ENCODE data around the gene ATP6V1E1.
"Not testable (repeated sequence)": the region's sequence is repeated elsewhere in the genome, so short reads cannot be mapped to it uniquely, and the experiment has no call there.

ATP6V1E1 gene

GRCh38 chr22:17641269-17641668 is 12.7 kb upstream of the ATP6V1E1 start:
- Histone ChIP-seq H3K9ac (ENCODE audit: insufficient read length, low read depth) (no peak overlapping the region), H3K9me3 (ENCODE audit: insufficient read depth, low read length) (no peaks in the 10 kb centered on the region), H3K4me1 (ENCODE audit: insufficient read depth, insufficient read length) (no peaks in the 10 kb centered on the region), H3K36me3 (ENCODE audit: insufficient read depth, insufficient read length, low read length) (peaks cover 17% of the 10 kb centered on the region), H3K27me3 (ENCODE audit: insufficient read depth, insufficient read length) (no peaks in the 10 kb centered on the region), H3K4me3 (ENCODE audit: insufficient read length, low read depth) (no peak overlapping the region)
- no peak for DNase-seq (ENCODE audit: low read depth, low spot score)
- no peak for TF ChIP-seq ZNF274 (IDR thresholded peaks at IDR 0.05; ENCODE audit: low read depth, low read length)
- no peak for TF ChIP-seq SUZ12 (IDR thresholded peaks at IDR 0.05; ENCODE audit: extremely low read depth, insufficient read depth, insufficient read length)
- TF ChIP-seq YY1 (IDR thresholded peaks at IDR 0.05; ENCODE audit: insufficient read depth, insufficient read length), result no peak

DNA sequence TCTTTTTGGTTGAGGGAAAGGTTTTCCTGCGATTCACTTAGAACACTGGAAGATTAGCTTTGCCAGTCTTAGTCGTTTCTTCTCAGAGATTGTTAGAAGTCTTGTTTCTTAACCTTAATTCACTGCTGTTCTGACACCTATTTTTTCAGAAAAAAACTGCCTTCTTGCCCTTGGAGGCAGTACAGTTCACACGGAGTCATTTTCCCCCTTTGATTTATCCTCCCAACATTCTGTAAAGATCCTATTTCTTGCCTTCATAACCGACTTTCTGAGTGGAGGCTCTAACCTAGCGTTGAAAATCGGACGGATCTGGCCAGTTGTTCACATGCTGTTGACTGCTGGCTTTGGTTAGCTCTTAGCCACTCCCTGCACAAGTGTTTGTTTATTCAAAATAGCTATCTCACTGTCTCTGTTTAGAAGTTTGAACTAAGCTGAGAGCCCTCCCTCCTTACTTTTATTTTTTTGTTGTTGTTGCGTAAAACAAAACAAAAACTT is 10.7 kb upstream of the ATP6V1E1 start:
- no peak for TF ChIP-seq ZNF274 (IDR thresholded peaks at IDR 0.05; ENCODE audit: low read depth, low read length)
- no peak for TF ChIP-seq YY1 (IDR thresholded peaks at IDR 0.05; ENCODE audit: insufficient read depth, insufficient read length)
- no peak for TF ChIP-seq SUZ12 (IDR thresholded peaks at IDR 0.05; ENCODE audit: extremely low read depth, insufficient read depth, insufficient read length)
- no peak for DNase-seq (ENCODE audit: low read depth, low spot score)
- Histone ChIP-seq H3K4me3 (ENCODE audit: insufficient read length, low read depth) (peak overlapping the region; percentile 96), H3K36me3 (ENCODE audit: insufficient read depth, insufficient read length, low read length) (peaks cover 17% of the 10 kb centered on the region), H3K9ac (ENCODE audit: insufficient read length, low read depth) (peak overlapping the region; percentile 94), H3K27me3 (ENCODE audit: insufficient read depth, insufficient read length) (no peaks in the 10 kb centered on the region), H3K4me1 (ENCODE audit: insufficient read depth, insufficient read length) (no peaks in the 10 kb centered on the region), H3K9me3 (ENCODE audit: insufficient read depth, low read length) (no peaks in the 10 kb centered on the region)

GRCh38 chr22:17638432-17639246 is 10.1 kb upstream of the ATP6V1E1 start, which contains the start of gene BCL2L13:
Gene BCL2L13 (plus strand): TSS chr22:17638757. CDS start chr22:17655712, 16,955 bp downstream.
- H3K4me1 ChIP-seq (ENCODE audit: insufficient read depth, insufficient read length), result no peaks in the 10 kb centered on the region
- H3K9me3 ChIP-seq (ENCODE audit: insufficient read depth, low read length), result no peaks in the 10 kb centered on the region
- peak within 1 kb of the TSS; percentile 94 for H3K9ac ChIP-seq (ENCODE audit: insufficient read length, low read depth)
- peak; percentile 82 for DNase-seq (ENCODE audit: low read depth, low spot score)
- peaks cover 17% of the 10 kb centered on the region for H3K36me3 ChIP-seq (ENCODE audit: insufficient read depth, insufficient read length, low read length)
- no peaks in the 10 kb centered on the region for H3K27me3 ChIP-seq (ENCODE audit: insufficient read depth, insufficient read length)
- TF ChIP-seq SUZ12 (IDR thresholded peaks at IDR 0.05; ENCODE audit: extremely low read depth, insufficient read depth, insufficient read length) (no peak), YY1 (IDR thresholded peaks at IDR 0.05; ENCODE audit: insufficient read depth, insufficient read length) (peak; percentile 76), ZNF274 (IDR thresholded peaks at IDR 0.05; ENCODE audit: low read depth, low read length) (no peak)
- peak within 1 kb of the TSS; percentile 96 for H3K4me3 ChIP-seq (ENCODE audit: insufficient read length, low read depth)

DNA sequence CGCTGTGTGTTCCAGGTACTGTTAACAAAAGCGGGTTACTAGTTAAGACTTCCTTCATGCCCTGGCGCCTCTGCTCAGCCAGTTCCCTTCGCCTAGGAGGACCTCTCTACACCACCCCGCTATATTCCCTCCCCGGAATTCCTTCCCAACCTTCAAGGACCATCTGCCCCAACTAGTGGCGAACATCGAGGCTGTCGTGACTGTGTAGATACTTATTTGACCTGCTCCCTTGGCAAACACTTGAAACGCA is 9.6 kb upstream of the ATP6V1E1 start:
- no peaks in the 10 kb centered on the region for H3K27me3 ChIP-seq (ENCODE audit: insufficient read depth, insufficient read length)
- TF ChIP-seq SUZ12 (IDR thresholded peaks at IDR 0.05; ENCODE audit: extremely low read depth, insufficient read depth, insufficient read length) (no peak), ZNF274 (IDR thresholded peaks at IDR 0.05; ENCODE audit: low read depth, low read length) (no peak), YY1 (IDR thresholded peaks at IDR 0.05; ENCODE audit: insufficient read depth, insufficient read length) (no peak)
- H3K4me3 ChIP-seq (ENCODE audit: insufficient read length, low read depth), result peak overlapping the region; percentile 96
- H3K36me3 ChIP-seq (ENCODE audit: insufficient read depth, insufficient read length, low read length), result peaks cover 17% of the 10 kb centered on the region
- H3K9ac ChIP-seq (ENCODE audit: insufficient read length, low read depth), result peak overlapping the region; percentile 85
- H3K9me3 ChIP-seq (ENCODE audit: insufficient read depth, low read length), result no peaks in the 10 kb centered on the region
- peak; percentile 44 for DNase-seq (ENCODE audit: low read depth, low spot score)
- no peaks in the 10 kb centered on the region for H3K4me1 ChIP-seq (ENCODE audit: insufficient read depth, insufficient read length)

- peaks cover 14% of the 10 kb centered on the region for H3K36me3 ChIP-seq (ENCODE audit: insufficient read depth, insufficient read length, low read length)
- no peaks in the 10 kb centered on the region for H3K9me3 ChIP-seq (ENCODE audit: insufficient read depth, low read length)
- H3K4me3 ChIP-seq (ENCODE audit: insufficient read length, low read depth), result peak overlapping the region; percentile 96
- peak overlapping the region; percentile 85 for H3K9ac ChIP-seq (ENCODE audit: insufficient read length, low read depth)
- TF ChIP-seq SUZ12 (IDR thresholded peaks at IDR 0.05; ENCODE audit: extremely low read depth, insufficient read depth, insufficient read length) (no peak), YY1 (IDR thresholded peaks at IDR 0.05; ENCODE audit: insufficient read depth, insufficient read length) (no peak), ZNF274 (IDR thresholded peaks at IDR 0.05; ENCODE audit: low read depth, low read length) (no peak)
- DNase-seq (ENCODE audit: low read depth, low spot score), result no peak
- H3K4me1 ChIP-seq (ENCODE audit: insufficient read depth, insufficient read length), result no peaks in the 10 kb centered on the region
- H3K27me3 ChIP-seq (ENCODE audit: insufficient read depth, insufficient read length), result no peaks in the 10 kb centered on the region
These were observed 9.1 kb upstream of the ATP6V1E1 start for GRCh38 chr22:17637490-17638181.

DNA sequence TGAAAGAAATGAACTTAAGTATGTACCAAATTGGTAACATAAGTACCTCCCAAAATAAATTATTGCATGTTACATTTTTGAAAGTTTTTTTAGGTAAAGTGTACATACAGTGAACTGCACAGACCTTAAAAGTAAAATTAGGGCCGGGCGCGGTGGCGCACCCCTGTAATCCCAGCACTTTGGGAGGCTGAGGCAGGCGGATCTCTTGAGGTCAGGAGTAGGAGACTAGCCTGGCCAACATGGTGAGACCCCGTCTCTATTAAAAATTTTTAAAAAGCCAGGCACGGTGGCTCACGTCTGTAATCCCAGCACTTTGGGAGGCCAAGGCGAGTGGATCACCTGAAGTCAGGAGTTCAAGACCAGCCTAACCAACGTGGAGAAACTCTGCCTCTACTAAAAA is 8.3 kb upstream of the ATP6V1E1 start:
- not testable (repeated sequence) for H3K27me3 ChIP-seq (ENCODE audit: insufficient read depth, insufficient read length); H3K9me3 ChIP-seq (ENCODE audit: insufficient read depth, low read length); H3K4me3 ChIP-seq (ENCODE audit: insufficient read length, low read depth); H3K9ac ChIP-seq (ENCODE audit: insufficient read length, low read depth); H3K4me1 ChIP-seq (ENCODE audit: insufficient read depth, insufficient read length); DNase-seq (ENCODE audit: low read depth, low spot score)
- peaks cover 13% of the 10 kb centered on the region for H3K36me3 ChIP-seq (ENCODE audit: insufficient read depth, insufficient read length, low read length)

DNA sequence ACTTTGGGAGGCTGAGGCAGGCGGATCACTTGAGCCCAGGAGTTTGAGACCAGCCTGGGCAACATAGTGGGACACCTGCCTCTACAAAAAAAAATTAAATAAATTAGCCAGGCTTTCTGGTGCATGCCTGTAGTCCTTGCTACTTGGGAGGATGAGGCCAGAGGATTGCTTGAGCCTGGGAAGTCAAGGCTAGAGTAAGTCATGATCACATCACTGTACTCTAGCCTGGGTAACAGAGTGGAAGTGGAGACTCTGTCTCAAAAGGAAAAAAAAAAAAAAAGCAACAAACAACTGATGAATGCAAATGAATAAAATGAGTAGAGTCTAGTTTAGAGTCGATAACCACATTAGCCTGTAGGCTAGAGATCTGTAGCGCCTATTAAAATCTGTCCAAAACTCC is 6.1 kb upstream of the ATP6V1E1 start:
- TF ChIP-seq YY1 (IDR thresholded peaks at IDR 0.05; ENCODE audit: insufficient read depth, insufficient read length) (no peak), SUZ12 (IDR thresholded peaks at IDR 0.05; ENCODE audit: extremely low read depth, insufficient read depth, insufficient read length) (no peak), ZNF274 (IDR thresholded peaks at IDR 0.05; ENCODE audit: low read depth, low read length) (no peak)
- no peak overlapping the region for H3K9ac ChIP-seq (ENCODE audit: insufficient read length, low read depth)
- no peak for DNase-seq (ENCODE audit: low read depth, low spot score)
- no peaks in the 10 kb centered on the region for H3K9me3 ChIP-seq (ENCODE audit: insufficient read depth, low read length)
- H3K36me3 ChIP-seq (ENCODE audit: insufficient read depth, insufficient read length, low read length), result no peaks in the 10 kb centered on the region
- H3K4me3 ChIP-seq (ENCODE audit: insufficient read length, low read depth), result no peak overlapping the region
- H3K27me3 ChIP-seq (ENCODE audit: insufficient read depth, insufficient read length), result no peaks in the 10 kb centered on the region
- H3K4me1 ChIP-seq (ENCODE audit: insufficient read depth, insufficient read length), result no peaks in the 10 kb centered on the region
